K562 treated with DMSO at 1 percent for 24 hours (cell line): Measurements from ENCODE around the gene TMEM106A. TPM values are rescaled to one million over a fixed set of nuclear protein-coding genes. Genes with fewer than 3 reads are reported as not detected.

Experiments used
- total RNA-seq: library from RNA; unstranded; fragments of 300-600 nt; gene quantifications from 2 replicates; pipeline ENCODE4 v1.2.3, GENCODE V29; 2022; ENCODE audit warnings: low read depth; ENCODE audit not compliant: insufficient read depth

TMEM106A gene, protein sequence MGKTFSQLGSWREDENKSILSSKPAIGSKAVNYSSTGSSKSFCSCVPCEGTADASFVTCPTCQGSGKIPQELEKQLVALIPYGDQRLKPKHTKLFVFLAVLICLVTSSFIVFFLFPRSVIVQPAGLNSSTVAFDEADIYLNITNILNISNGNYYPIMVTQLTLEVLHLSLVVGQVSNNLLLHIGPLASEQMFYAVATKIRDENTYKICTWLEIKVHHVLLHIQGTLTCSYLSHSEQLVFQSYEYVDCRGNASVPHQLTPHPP
- 0.07 and 0.19 TPM in 2 replicates for total RNA-seq

GRCh38 chr17:43211480-43212402, at the start of gene TMEM106A:
Gene TMEM106A, plus strand, starts transcription at chr17:43211875. Its CDS starts 1,167 bp downstream, at chr17:43213042.

GRCh38 chr17:43170766-43171585, 40.7 kb upstream of the TMEM106A start, which contains the start of gene NBR1:
Gene NBR1, plus strand, starts transcription at chr17:43171214. Its CDS starts 4,586 bp downstream, at chr17:43175800.

GRCh38 chr17:43228020-43228782, 16.5 kb downstream of the TMEM106A start, which contains the start of gene CCDC200:
Gene CCDC200, minus strand, starts transcription at chr17:43228623. Its CDS starts 69 bp downstream, at chr17:43228554.

GRCh38 chr17:43233877-43234276, 22.2 kb downstream of the TMEM106A start, which contains the start of gene RNU2-1:
Gene RNU2-1, minus strand, starts transcription at chr17:43233977.

Other genes starting within 250 kb of the TMEM106A start
- 23.9 and 24.7 TPM in 2 replicates for gene AARSD1, start 247.4 kb upstream of the TMEM106A start, total RNA-seq
- gene PTGES3L, start 231.8 kb upstream of the TMEM106A start, total RNA-seq: 0.73 and 1.0 TPM in 2 replicates
- 17.0 and 19.9 TPM in 2 replicates for gene RUNDC1, start 231.3 kb upstream of the TMEM106A start, total RNA-seq
- 4,273 and 4,634 TPM in 2 replicates for gene RPL27, start 213.5 kb upstream of the TMEM106A start, total RNA-seq
- 75.5 and 79.6 TPM in 2 replicates for gene IFI35, start 205.1 kb upstream of the TMEM106A start, total RNA-seq
- gene VAT1, start 189.5 kb upstream of the TMEM106A start, total RNA-seq: 429 and 434 TPM in 2 replicates
- gene RND2, start 186.6 kb upstream of the TMEM106A start, total RNA-seq: 4.0 and 5.1 TPM in 2 replicates
- gene BRCA1, start 86.5 kb upstream of the TMEM106A start, total RNA-seq: 52.4 and 56.6 TPM in 2 replicates
- gene NBR1, start 40.7 kb upstream of the TMEM106A start, total RNA-seq: 51.0 and 56.7 TPM in 2 replicates
- gene CCDC200, start 16.7 kb downstream of the TMEM106A start, total RNA-seq: not detected in 2 replicates
- not detected in 2 replicates for gene RNU2-1, start 22.1 kb downstream of the TMEM106A start, total RNA-seq
- 6.5 and 7.3 TPM in 2 replicates for gene ARL4D, start 187.1 kb downstream of the TMEM106A start, total RNA-seq